KMS-11 (cell line): ENCODE measurements around the gene POLR2L.

Experiments used
- H2AFZ ChIP-seq: fragments of 200-600 bp; sonication (generic); 2 replicates; pipeline ENCODE4 v1.6.1; 2016; ENCODE audit warnings: antibody characterized with exemption, mixed run types, low read depth
- H3K27ac ChIP-seq: fragments of 200-600 bp; sonication (generic); 2 replicates; pipeline ENCODE4 v1.6.1; 2016; ENCODE audit warnings: mild to moderate bottlenecking, mixed run types
- H3K27me3 ChIP-seq: fragments of 200-600 bp; sonication (generic); 2 replicates; pipeline ENCODE4 v1.6.1; 2017; ENCODE audit warnings: mild to moderate bottlenecking, low read depth, mixed run types, moderate library complexity; ENCODE audit not compliant: insufficient read depth
- H3K36me3 ChIP-seq: fragments of 200-600 bp; sonication (generic); 2 replicates; pipeline ENCODE4 v1.6.1; 2017; ENCODE audit warnings: mild to moderate bottlenecking, mixed run types; ENCODE audit not compliant: insufficient read depth
- H3K4me1 ChIP-seq: fragments of 200-600 bp; sonication (generic); 2 replicates; pipeline ENCODE4 v1.6.1; 2016; ENCODE audit warnings: mild to moderate bottlenecking, low read depth, mixed run types; ENCODE audit not compliant: poor library complexity, severe bottlenecking
- H3K4me2 ChIP-seq: fragments of 200-600 bp; sonication (generic); 2 replicates; pipeline ENCODE4 v1.7.0; 2016; ENCODE audit warnings: mild to moderate bottlenecking, mixed run types
- H3K4me3 ChIP-seq: fragments of 200-600 bp; sonication (generic); IDR thresholded peaks from 2 replicates; pipeline ENCODE4 v1.6.1; 2017; ENCODE audit warnings: low read depth, low read length, mixed read lengths; ENCODE audit not compliant: insufficient read depth
- H3K79me2 ChIP-seq: fragments of 200-600 bp; sonication (generic); 2 replicates; pipeline ENCODE4 v1.6.1; 2016; ENCODE audit warnings: low read depth, mixed run types; ENCODE audit not compliant: insufficient read depth
- H3K9ac ChIP-seq: fragments of 200-600 bp; sonication (generic); 2 replicates; pipeline ENCODE4 v1.6.1; 2016; ENCODE audit warnings: mild to moderate bottlenecking, mixed run types
- H4K20me1 ChIP-seq: fragments of 200-600 bp; sonication (generic); 2 replicates; pipeline ENCODE4 v1.6.1; 2016; ENCODE audit warnings: mild to moderate bottlenecking, mixed run types; ENCODE audit not compliant: insufficient read depth
- CTCF ChIP-seq: fragments of 200-600 bp; sonication (generic); conservative IDR thresholded peaks from 2 replicates; pipeline ENCODE4 v1.6.1; 2017; ENCODE audit warnings: low read depth, mild to moderate bottlenecking, antibody characterized with exemption, low read length, moderate library complexity, mixed read lengths

The POLR2L gene

GRCh38 chr11:849104-849824 is 6.9 kb upstream of the POLR2L start:
- Histone ChIP-seq H2AFZ (peak overlapping the region; percentile 49; the same call in 1 of the 2 replicates), H3K27me3 (peaks cover 26% of the 10 kb centered on the region; the same call in 1 of the 2 replicates), H3K4me2 (peak overlapping the region; percentile 60), H4K20me1 (no peaks in the 10 kb centered on the region), H3K36me3 (no peaks in the 10 kb centered on the region), H3K9ac (no peak overlapping the region), H3K4me1 (peaks cover 22% of the 10 kb centered on the region), H3K4me3 (no peak overlapping the region), H3K27ac (no peak overlapping the region), H3K79me2 (no peaks in the 10 kb centered on the region)
- TF ChIP-seq CTCF: no peak

- Histone ChIP-seq H3K79me2 (no peaks in the 10 kb centered on the region), H3K9ac (no peak overlapping the region), H3K36me3 (no peaks in the 10 kb centered on the region), H3K4me1 (peaks cover 28% of the 10 kb centered on the region), H2AFZ (0 out of 2 replicates have a peak overlapping the region, but pooled peaks have one; percentile 49), H3K27ac (no peak overlapping the region), H4K20me1 (no peaks in the 10 kb centered on the region), H3K4me2 (peak overlapping the region; percentile 60), H3K4me3 (no peak overlapping the region), H3K27me3 (peaks cover 26% of the 10 kb centered on the region; the same call in 1 of the 2 replicates)
- TF ChIP-seq CTCF: peak; percentile 79
Observed at GRCh38 chr11:848380-848931, 6.1 kb upstream of the POLR2L start.

GRCh38 chr11:847876-848275 is 5.5 kb upstream of the POLR2L start:
- Histone ChIP-seq H3K4me1 (peaks cover 28% of the 10 kb centered on the region), H2AFZ (no peak overlapping the region), H4K20me1 (no peaks in the 10 kb centered on the region), H3K4me2 (no peak overlapping the region), H3K27ac (no peak overlapping the region), H3K9ac (no peak overlapping the region), H3K4me3 (no peak overlapping the region), H3K36me3 (no peaks in the 10 kb centered on the region), H3K27me3 (peaks cover 26% of the 10 kb centered on the region; the same call in 1 of the 2 replicates), H3K79me2 (no peaks in the 10 kb centered on the region)
- TF ChIP-seq CTCF: no peak

- no peak overlapping the region for H2AFZ ChIP-seq
- no peaks in the 10 kb centered on the region for H3K36me3 ChIP-seq
- H3K4me3 ChIP-seq: no peak overlapping the region
- peaks cover 28% of the 10 kb centered on the region for H3K4me1 ChIP-seq
- TF ChIP-seq CTCF: no peak
- no peak overlapping the region for H3K27ac ChIP-seq
- H3K27me3 ChIP-seq: peaks cover 26% of the 10 kb centered on the region; the same call in 1 of the 2 replicates
- peaks cover 7% of the 10 kb centered on the region; the same call in 1 of the 2 replicates for H3K79me2 ChIP-seq
- no peaks in the 10 kb centered on the region for H4K20me1 ChIP-seq
- H3K9ac ChIP-seq: no peak overlapping the region
- H3K4me2 ChIP-seq: no peak overlapping the region
Observed at GRCh38 chr11:846496-847098, 4.3 kb upstream of the POLR2L start.
